Dendritic cell treated with granulocyte-macrophage colony-stimulating factor and Interleukin-4, amounts not matched to agents 40 ng/mL and 50 ng/mL, for 4 days (primary cell): Measurements from ENCODE around the gene STK39.
"Not testable (repeated sequence)": the region's sequence is repeated elsewhere in the genome, so short reads cannot be mapped to it uniquely, and the experiment has no call there.

Source experiments
- H3K27ac Mint-ChIP-seq: one replicate; pipeline ENCODE4 v1.8.0; 2022; ENCODE audit warnings: mild to moderate bottlenecking, mixed read lengths
- H3K27me3 Mint-ChIP-seq: one replicate; pipeline ENCODE4 v1.8.0; 2022; ENCODE audit warnings: mild to moderate bottlenecking, mixed read lengths
- H3K36me3 Mint-ChIP-seq: one replicate; pipeline ENCODE4 v1.8.0; 2022; ENCODE audit warnings: low read depth, mixed read lengths
- H3K4me1 Mint-ChIP-seq: one replicate; pipeline ENCODE4 v1.8.0; 2022; ENCODE audit warnings: low read depth, mixed read lengths
- H3K4me3 Mint-ChIP-seq: one replicate; pipeline ENCODE4 v1.8.0; 2022; ENCODE audit warnings: mild to moderate bottlenecking, moderate library complexity, mixed read lengths
- H3K9me3 Mint-ChIP-seq: one replicate; pipeline ENCODE4 v1.8.0; 2022; ENCODE audit warnings: mixed read lengths
- intact Hi-C: fragments of 100-400 bp; cut with micrococcal nuclease; formaldehyde crosslinking; loops from one replicate; pipeline ENCODE4 v1.15.0; 2022

The STK39 gene

GRCh38 chr2:168044176-168044575, 203.2 kb downstream of the STK39 start:
- no peak overlapping the region for H3K27ac Mint-ChIP-seq
- intact Hi-C loops, result no loop called here
- peaks cover 11% of the 10 kb centered on the region for H3K4me1 Mint-ChIP-seq
- H3K4me3 Mint-ChIP-seq, result no peak overlapping the region
- H3K27me3 Mint-ChIP-seq, result no peaks in the 10 kb centered on the region
- H3K9me3 Mint-ChIP-seq, result no peaks in the 10 kb centered on the region
- peaks cover 12% of the 10 kb centered on the region for H3K36me3 Mint-ChIP-seq

DNA sequence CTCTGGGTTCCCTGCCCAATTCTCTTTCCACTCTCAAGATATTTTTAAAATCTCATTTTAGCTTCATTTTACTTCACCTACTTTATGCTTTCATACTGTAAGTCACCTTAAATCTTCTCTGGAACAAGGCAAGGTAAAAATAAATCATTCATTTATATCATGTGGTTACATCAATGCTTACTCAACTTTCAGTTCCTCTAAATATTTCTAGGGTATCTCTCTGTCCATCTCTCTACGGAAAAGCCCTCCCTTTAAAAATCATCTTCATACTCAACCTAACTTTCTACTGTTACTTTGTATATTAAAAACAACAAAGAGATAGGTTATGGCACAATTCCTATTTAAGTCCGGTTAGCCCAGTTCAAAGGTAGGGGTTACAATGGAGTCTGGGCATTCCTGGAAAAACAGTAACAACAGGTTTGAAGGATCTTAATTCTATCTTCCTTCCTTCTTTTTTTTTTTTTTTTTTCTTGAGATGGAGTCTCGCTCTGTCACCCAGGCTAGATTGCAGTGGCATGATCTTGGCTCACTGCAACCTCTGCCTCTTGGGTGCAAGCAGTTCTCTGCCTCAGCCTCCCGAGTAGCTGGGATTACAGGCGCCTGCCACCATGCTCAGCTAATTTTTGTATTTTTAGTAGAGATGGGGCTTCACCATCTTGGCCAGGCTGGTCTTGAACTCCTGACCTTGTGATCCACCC, 205.1 kb downstream of the STK39 start:
- intact Hi-C loops, H3K27me3 Mint-ChIP-seq, H3K27ac Mint-ChIP-seq, H3K36me3 Mint-ChIP-seq, H3K4me3 Mint-ChIP-seq, H3K9me3 Mint-ChIP-seq: not testable (repeated sequence)
- H3K4me1 Mint-ChIP-seq, result peaks cover 11% of the 10 kb centered on the region

DNA sequence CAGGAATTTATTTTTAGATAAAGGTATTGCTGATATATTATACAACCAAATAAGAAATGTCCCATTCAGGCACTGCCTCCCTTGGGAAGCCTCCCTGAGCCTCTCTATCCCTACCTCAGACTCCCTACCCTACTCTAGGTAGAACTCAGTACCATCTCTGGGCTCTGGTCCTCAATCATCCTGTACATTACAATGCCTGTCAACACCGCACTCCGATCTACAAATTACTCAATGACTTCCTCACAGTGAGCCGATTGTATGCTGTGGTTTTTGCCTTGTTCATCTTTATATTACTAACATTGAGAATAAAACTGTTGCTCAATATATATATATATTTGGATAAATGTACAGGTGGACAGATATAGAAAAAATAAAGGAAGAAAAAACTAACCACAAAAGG, 207.5 kb downstream of the STK39 start:
- H3K36me3 Mint-ChIP-seq, result no peaks in the 10 kb centered on the region
- no peak overlapping the region for H3K27ac Mint-ChIP-seq
- H3K4me1 Mint-ChIP-seq, result peaks cover 11% of the 10 kb centered on the region
- intact Hi-C loops, result no loop called here
- no peaks in the 10 kb centered on the region for H3K9me3 Mint-ChIP-seq
- H3K27me3 Mint-ChIP-seq, result no peaks in the 10 kb centered on the region
- no peak overlapping the region for H3K4me3 Mint-ChIP-seq

- H3K27me3 Mint-ChIP-seq, result no peaks in the 10 kb centered on the region
- peaks cover 6% of the 10 kb centered on the region for H3K4me1 Mint-ChIP-seq
- no peak overlapping the region for H3K27ac Mint-ChIP-seq
These were observed 209.6 kb downstream of the STK39 start for GRCh38 chr2:168037778-168038177.

DNA sequence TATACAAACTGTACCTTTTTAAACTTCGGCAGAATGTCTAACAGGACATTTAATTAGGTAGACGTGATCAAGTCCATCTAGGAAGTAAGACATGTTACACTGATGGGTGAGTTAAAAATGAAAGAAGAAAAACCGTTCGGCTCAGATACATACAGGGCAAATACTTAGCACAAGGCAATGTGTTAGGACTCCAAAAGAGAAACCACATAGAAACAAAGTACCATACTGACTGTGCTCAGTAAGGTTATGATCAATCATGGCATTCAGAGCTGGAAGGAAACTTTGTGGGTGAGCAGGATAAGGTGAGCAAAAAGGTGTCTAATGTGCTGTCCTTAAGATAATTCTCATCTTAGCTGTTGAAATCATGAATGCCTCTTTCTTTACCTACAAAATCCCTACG, 211.9 kb downstream of the STK39 start:
- Mint-ChIP-seq H3K4me1 (no peaks in the 10 kb centered on the region), H3K27me3 (no peaks in the 10 kb centered on the region), H3K27ac (no peak overlapping the region), H3K4me3 (no peak overlapping the region), H3K36me3 (no peaks in the 10 kb centered on the region), H3K9me3 (no peaks in the 10 kb centered on the region)
- intact Hi-C loops, result no loop called here

More at GRCh38 chr2:168037778-168038177, 209.6 kb downstream of the STK39 start:
- Mint-ChIP-seq H3K4me3 (no peak overlapping the region), H3K9me3 (no peaks in the 10 kb centered on the region), H3K36me3 (no peaks in the 10 kb centered on the region)
- intact Hi-C loops, result no loop called here

DNA sequence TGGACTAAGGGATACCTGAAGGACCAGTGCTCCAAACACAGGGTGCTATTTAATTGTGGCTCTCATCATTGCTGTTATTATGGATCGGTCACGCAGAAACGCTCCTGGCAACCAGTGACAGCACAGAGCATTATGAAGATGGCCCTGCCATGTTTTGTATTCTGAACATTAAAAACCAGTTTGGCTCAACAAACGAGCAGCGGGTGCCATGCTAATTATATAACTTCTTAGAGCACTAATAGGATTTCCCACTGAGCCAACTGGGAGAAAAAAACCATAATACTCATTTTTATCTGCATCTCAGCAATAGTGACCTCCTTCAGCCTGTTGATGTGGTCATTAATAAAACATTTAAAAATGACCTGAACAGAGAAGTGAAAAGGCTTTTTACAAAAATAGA, 212.8 kb downstream of the STK39 start:
- no peaks in the 10 kb centered on the region for H3K36me3 Mint-ChIP-seq
- no peaks in the 10 kb centered on the region for H3K9me3 Mint-ChIP-seq
- H3K27me3 Mint-ChIP-seq, result no peaks in the 10 kb centered on the region
- intact Hi-C loops, result no loop called here
- H3K4me3 Mint-ChIP-seq, result no peak overlapping the region
- H3K4me1 Mint-ChIP-seq, result no peaks in the 10 kb centered on the region
- H3K27ac Mint-ChIP-seq, result no peak overlapping the region

- H3K27me3 Mint-ChIP-seq, result no peaks in the 10 kb centered on the region
- no peak overlapping the region for H3K27ac Mint-ChIP-seq
- H3K4me3 Mint-ChIP-seq, result no peak overlapping the region
- intact Hi-C loops, result no loop called here
- H3K4me1 Mint-ChIP-seq, result no peaks in the 10 kb centered on the region
- H3K36me3 Mint-ChIP-seq, result no peaks in the 10 kb centered on the region
- no peaks in the 10 kb centered on the region for H3K9me3 Mint-ChIP-seq
These were observed 213.4 kb downstream of the STK39 start for GRCh38 chr2:168033966-168034365.

GRCh38 chr2:168032091-168032490, 215.3 kb downstream of the STK39 start:
- H3K36me3 Mint-ChIP-seq, result no peaks in the 10 kb centered on the region
- H3K27me3 Mint-ChIP-seq, result no peaks in the 10 kb centered on the region
- no peaks in the 10 kb centered on the region for H3K4me1 Mint-ChIP-seq

DNA sequence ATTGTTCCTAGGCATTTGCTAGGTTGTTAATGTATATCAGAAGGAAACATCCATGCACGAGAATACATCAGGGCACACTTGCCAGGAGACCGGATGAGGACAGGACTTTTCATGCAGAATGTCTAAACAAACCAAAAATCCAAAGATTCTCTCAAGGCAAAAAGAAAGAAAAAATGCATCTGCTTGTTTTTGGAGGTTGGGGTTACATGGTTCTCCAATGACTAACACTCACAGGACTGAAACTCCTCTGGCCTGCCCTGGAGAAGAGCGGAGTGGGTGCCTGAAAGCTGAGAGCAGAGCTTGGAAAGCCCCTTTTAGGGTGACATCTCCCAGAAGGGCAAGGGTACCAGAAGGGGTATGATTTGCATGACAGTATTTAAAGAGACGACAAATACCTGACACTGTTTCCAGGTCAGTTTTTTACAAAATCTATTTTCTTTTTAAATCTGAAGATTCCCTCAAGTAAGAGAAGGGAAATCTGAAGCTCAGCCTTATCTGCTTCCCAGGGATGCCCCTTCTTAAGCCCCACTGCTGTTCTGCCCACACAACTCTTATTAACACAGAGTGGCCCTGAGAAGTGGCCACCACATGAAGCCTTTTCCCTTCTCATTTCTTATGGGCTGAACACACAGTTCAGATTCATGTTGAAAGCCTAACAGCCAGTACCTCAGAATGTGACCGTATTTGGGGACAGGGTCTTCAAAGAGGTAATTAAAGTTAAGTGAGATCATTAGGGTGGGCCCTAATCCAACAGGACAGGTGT, 216.4 kb downstream of the STK39 start:
- intact Hi-C loops, result no loop called here
- H3K36me3 Mint-ChIP-seq, result no peaks in the 10 kb centered on the region
- H3K4me1 Mint-ChIP-seq, result peaks cover 4% of the 10 kb centered on the region
- no peak overlapping the region for H3K4me3 Mint-ChIP-seq
- no peaks in the 10 kb centered on the region for H3K27me3 Mint-ChIP-seq
- H3K27ac Mint-ChIP-seq, result no peak overlapping the region
- H3K9me3 Mint-ChIP-seq, result no peaks in the 10 kb centered on the region

More at GRCh38 chr2:168032091-168032490, 215.3 kb downstream of the STK39 start:
- no peak overlapping the region for H3K4me3 Mint-ChIP-seq
- intact Hi-C loops, result no loop called here
- no peaks in the 10 kb centered on the region for H3K9me3 Mint-ChIP-seq
- H3K27ac Mint-ChIP-seq, result no peak overlapping the region

DNA sequence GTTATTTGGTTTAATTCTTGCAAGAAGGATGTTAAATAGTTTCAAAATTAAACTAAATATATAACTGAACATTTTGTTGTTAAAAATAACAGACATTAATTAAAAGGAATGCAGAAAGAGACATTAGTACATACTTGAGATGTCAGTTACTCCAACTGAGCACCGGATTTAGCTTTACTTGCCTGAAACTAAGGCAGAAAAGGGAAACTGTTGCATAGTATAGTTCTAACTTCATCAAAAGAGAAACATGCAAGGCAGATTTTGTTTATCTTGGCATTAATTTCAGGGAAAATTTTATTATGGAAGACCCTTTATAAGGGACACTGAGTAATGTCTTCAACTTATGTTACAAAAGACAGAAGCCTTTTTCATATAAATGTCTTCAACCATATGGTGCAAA, 218.3 kb downstream of the STK39 start:
- Mint-ChIP-seq H3K4me1 (peaks cover 16% of the 10 kb centered on the region), H3K36me3 (no peaks in the 10 kb centered on the region), H3K27me3 (no peaks in the 10 kb centered on the region), H3K9me3 (no peaks in the 10 kb centered on the region), H3K4me3 (no peak overlapping the region), H3K27ac (no peak overlapping the region)
- intact Hi-C loops, result no loop called here

GRCh38 chr2:168028362-168028761, 219.0 kb downstream of the STK39 start:
- H3K4me1 Mint-ChIP-seq, result peaks cover 16% of the 10 kb centered on the region
- no peak overlapping the region for H3K4me3 Mint-ChIP-seq
- intact Hi-C loops, result no loop called here
- H3K27ac Mint-ChIP-seq, result no peak overlapping the region
- H3K9me3 Mint-ChIP-seq, result no peaks in the 10 kb centered on the region
- no peaks in the 10 kb centered on the region for H3K36me3 Mint-ChIP-seq
- no peaks in the 10 kb centered on the region for H3K27me3 Mint-ChIP-seq

DNA sequence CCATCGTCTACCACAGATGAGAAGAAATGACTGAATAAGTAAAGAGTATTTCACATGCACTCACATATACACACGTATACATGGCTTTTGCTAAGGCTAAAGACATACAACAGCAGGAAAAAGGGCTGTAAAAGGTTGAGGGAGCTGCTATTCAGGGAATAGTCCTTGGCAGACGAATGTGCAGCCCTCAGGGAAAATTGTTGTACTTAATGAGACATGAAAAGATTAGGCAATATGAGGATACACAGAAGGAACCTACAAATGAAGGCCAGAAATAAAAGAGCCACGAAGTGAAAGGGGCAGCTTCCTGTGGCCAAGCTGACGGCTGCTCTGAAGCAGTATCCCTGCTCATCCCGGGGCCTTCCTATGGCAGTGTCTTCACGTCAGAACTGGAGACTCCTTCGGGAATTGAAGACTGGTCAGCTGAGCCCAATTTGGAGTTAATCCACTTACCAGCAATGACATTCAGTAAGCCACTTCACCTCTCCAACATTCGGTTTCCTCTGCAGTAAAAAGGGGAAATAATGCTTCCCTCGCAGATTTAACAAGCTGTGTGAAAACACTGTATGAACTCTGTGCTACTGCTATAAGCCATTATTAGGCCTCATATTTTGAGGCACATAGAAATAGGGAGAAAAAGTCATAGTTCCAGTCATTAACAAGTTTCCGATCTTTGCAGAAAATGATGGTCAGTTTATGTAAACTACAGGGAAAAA, 221.8 kb downstream of the STK39 start:
- H3K27me3 Mint-ChIP-seq, result no peaks in the 10 kb centered on the region
- peak overlapping the region; percentile 27 for H3K27ac Mint-ChIP-seq
- intact Hi-C loops, result no loop called here
- no peaks in the 10 kb centered on the region for H3K9me3 Mint-ChIP-seq
- peak overlapping the region; percentile 45 for H3K4me3 Mint-ChIP-seq
- peaks cover 16% of the 10 kb centered on the region for H3K4me1 Mint-ChIP-seq
- no peaks in the 10 kb centered on the region for H3K36me3 Mint-ChIP-seq

- Mint-ChIP-seq H3K36me3 (no peaks in the 10 kb centered on the region), H3K4me1 (peaks cover 16% of the 10 kb centered on the region), H3K27ac (no peak overlapping the region), H3K9me3 (no peaks in the 10 kb centered on the region), H3K27me3 (no peaks in the 10 kb centered on the region), H3K4me3 (no peak overlapping the region)
- intact Hi-C loops, result no loop called here
These were observed 222.9 kb downstream of the STK39 start for GRCh38 chr2:168024459-168024858.
